ENCODE results near the gene KRT2.

Gene KRT2

GRCh38 chr12:52615208-52615868, 36.7 kb downstream of the KRT2 start:
- no peak for DNase-seq (ENCODE audit: low read depth)

- DNase-seq (ENCODE audit: low read depth), result no peak
Measured at GRCh38 chr12:52614381-52615207, 37.4 kb downstream of the KRT2 start.

DNA sequence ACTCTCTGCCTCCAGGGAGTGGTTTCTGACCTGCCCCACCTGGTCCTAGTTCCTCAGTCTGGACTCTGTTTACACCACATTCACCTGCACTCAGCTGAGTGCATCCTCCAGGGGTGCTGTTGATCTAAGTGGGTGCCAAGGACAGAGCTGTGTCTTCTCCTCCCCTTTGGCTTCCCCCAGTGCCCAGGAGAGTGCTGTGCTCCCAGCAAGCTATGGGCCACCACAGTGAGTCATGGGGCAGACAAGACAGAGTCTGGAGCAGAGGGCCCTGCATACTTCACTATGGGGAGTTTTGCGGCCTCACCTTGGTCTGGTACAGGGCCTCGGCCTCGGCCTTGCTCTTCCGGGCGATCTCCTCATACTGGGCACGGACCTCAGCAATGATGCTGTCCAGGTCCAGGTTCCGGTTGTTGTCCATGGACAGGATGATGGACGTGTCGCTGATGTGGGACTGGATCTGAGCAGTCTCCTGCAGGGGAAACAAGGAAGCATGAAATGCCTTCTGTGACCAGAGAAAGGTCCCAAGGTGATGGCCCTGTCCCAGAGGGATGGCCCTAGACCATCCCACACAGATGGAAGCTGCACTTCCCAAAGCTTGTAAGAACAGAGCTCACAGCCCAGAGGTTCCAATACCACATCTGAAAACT, 38.5 kb downstream of the KRT2 start:
- DNase-seq (ENCODE audit: low read depth), result no peak

DNA sequence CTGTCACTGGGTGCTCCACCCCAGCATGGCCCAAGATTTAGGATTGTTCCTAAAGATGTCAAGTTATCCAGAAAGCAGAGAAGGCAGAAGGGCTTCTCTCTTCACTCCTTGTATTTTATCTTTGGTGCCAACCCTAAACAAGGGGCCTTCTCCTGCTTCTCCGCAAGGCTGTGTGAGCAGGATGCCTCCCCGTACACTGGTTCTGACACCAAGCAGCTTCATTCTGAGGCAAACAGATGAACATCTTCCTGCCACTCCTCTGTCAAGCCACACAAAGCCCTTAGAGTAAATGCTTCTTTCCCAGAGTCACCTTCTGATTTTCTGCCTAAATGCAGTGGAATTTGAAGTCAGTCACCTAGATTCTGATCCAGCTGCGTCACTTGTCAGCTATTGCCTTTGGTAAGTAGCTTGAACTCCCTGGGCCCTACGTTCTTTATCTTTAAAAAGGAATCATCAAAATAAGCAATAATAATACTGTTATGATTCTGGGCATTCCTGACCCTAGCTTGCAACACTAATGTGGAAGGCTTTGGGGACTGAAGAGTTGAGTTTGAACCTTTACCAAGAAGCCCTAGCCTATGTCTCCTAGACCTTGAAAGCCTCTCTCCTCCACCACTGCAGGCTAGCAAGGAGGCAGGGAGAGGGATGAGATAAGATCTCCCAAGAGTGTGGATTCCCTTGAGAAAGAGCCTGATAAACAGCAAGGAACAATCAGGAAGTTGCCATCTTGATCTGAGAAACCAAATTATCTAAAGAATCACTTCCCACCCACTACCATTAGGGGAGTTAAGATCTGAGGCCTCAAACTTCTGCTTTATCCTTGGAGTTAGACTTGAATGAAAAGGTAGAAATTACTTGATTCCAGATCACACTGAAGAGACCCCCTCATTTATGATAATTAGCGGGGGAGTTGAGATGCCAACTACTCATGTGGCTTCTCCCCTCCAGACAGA, 39.3 kb downstream of the KRT2 start:
- no peak for DNase-seq (ENCODE audit: low read depth)

DNA sequence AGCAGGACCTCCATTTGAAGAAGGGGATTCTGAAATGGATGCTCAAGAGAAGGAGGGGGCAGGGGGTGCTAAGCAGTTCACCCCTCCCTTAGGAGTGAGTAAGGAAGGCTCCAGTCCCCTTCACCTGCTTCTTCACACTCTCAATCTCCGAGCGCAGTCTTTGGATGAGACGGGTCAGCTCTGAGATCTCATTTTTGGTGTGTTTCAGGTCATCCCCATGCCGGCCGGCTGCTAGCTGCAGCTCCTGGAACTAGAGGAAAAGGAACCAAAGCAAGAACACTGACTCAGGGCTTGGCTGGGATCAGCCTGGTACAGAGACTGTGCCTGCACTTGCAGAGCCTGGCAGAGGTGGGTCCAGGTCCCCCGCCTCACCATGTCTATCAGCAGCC, 40.9 kb downstream of the KRT2 start:
- DNase-seq (ENCODE audit: low read depth), result no peak

DNA sequence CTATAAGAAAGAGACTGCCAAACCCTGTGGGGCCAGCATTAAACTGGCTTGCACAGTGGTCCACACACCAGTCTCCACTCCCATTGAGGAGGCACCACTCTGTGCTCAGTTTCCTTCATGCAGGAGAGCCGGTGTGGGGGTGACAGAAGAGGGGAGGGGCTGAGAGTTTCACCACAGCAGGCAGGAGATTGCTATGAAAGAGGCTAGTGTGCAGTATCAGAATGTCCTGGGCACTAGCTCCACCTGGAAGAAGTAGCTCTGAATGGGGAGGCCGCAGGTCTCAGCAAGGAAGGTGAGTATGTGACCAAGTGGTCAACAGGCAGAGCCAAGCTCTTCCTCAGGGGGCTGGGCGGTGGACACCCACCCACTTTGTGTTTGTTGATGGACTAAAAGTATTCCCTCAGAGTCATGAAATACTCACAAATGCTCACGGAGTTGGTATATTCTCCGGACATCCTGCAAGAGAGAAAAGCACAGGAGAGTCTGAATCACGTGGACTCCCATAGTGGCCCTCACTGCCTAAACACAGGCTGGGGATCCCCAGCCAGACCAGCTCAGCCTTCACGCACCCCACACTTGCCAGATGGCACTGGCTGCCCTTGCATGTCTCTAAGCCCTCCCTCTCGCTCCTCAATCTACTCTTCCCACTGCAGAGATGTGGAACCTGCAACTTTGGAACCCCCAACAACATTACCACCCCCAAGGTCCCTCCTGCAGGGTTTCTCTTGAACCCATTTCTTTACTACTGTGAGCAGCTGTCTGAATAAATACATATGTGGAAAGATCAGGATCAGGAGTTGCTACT, 43.0 kb downstream of the KRT2 start:
- no peak for DNase-seq (ENCODE audit: low read depth)

DNA sequence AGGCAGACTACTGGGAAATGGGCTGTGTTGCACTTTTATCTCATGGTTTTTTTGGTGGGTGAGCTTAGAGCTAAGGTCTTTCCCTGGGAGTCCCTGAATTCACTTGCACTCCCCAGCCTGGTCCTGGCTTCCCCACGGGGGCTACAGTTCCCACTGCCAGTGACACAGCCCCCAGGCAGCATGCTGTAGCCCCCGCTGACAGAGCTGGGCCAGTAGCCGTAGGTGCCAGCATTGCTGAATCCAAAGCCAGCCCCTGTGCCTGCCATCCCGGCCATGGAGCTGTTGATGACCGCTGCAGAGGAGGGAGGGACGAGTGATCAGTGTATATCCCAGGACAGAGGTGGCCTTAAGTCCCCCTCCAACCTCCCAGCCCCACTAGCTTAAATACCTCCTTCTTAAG, 43.9 kb downstream of the KRT2 start:
- DNase-seq (ENCODE audit: low read depth), result no peak

DNA sequence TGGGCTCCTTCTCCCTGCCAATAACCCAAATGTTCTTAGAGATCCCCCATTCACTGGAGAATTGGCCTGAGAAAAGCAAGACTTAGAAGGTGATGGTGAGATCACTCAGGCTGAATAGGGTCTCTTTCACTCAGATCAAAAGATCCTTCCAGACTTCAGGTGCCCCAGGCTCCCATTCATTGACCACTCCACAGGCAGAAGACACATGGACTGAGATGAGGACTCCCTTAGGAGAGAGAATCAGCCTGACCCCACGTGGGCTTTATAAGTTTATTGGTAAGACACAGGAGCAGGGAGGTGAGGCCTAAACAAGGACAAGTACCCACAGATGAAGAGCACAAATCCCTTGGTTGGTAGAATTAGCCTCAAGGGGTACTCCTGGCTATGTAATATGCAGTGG, 44.7 kb downstream of the KRT2 start:
- no peak for DNase-seq (ENCODE audit: low read depth)

DNA sequence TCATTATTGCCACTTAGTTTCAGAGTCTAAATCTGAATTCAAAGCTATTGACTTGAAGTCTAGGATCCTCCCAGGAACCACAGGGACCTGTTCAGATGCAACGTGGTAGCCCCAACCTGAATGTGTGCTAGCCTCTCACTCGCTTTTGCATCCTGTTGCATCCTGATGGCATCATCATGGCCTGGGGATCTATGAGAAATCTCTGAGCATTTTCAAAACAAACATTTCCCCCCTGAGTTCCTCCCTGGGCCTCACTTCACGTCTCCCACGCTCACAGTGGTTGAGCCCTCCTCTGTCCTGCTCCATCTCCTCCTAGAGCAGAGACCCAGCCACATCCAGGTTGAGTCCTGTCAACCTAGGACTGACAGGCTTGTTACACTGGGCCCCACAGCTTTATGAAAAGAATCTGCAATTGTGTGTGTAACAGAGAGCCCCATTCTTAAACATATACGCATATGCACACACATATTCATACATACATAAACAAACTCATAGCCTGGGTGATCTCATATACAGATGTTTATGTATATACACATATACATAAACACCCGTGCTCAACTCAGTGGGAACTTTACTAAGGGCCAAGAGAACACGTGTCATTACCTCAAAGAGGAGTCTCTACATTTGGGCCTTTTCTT, 45.3 kb downstream of the KRT2 start:
- DNase-seq (ENCODE audit: low read depth), result no peak

DNA sequence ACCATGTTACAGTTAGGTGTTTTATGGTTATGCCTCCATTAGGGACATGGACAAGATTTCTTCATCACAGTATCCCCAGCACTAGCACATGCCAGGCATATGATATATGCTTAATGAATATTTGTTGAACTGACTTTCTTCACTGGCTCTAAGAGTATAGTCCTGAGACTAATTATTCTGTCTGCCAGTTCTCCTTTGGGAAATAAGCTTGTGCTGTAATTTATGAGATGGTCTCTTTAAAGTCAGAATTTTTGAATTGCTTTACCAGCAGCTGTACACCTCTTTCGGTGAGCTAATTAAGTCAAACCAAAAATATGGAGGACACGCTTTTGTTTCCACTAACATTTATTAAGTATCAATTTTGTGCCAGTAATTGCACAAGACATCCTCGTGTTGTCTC, 45.9 kb downstream of the KRT2 start:
- no peak for DNase-seq (ENCODE audit: low read depth)

- no peak for DNase-seq (ENCODE audit: low read depth)
Measured at GRCh38 chr12:52605542-52605941, 46.5 kb downstream of the KRT2 start.

DNA sequence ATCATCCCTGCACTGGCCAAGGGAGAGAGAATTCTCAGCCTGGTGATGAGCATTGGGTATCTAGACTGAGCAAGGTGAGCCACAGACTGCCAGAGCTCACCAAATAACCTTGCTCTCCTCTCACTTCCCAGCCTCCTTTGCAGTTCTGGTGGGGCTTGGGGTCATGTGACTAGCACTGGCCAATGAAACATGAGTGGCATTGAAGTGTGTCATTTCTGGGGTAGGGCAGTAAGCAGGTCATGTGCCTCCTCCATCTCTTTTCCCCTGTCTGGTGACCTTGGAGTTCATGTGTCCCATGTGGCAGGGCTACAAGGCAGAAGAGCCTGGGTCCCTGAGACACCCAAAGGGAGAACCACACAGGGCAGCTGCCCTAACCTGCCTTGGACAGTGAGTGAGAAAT, 47.2 kb downstream of the KRT2 start:
- DNase-seq (ENCODE audit: low read depth), result no peak

GRCh38 chr12:52603314-52603713, 48.7 kb downstream of the KRT2 start:
- DNase-seq (ENCODE audit: low read depth), result no peak

DNA sequence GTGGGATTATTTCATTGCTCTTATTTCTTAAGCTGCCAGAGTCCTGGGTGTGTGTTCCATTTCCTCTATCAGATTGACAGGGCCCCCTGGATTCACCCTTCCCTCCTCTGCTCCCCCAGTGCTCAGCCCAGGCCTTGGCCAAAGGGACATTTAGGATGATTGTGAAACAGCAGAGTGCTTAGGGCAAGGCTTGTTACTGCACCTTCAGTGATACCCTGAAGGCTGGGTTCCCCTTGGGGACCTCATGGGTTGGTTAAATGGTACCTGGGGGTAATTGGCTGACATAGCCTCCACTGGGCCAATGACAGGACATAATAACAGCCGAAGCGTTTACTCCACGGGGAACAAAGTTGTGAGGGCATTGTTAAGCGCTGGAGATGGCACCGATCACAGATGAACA, 49.5 kb downstream of the KRT2 start:
- no peak for DNase-seq (ENCODE audit: low read depth)

DNA sequence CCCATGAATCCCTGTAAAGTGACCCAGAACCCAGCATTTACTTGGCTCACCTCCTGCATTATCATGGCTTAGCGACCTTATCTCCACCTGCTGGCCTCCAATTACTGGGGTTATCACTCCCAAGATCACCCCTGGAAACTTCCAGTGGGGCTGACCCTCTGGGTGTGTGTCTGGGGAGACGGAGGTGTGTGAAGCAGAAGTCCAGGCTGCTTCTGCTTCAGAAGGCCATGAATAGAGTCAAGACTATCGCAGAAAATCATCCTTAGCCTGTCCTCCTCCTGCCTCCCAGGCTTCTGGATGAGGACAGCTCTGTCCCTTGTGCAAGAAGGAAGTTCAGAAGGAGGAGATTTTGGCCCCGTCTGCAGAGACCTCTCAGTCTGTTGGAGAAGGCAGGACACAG, 50.3 kb downstream of the KRT2 start:
- no peak for DNase-seq (ENCODE audit: low read depth)

DNA sequence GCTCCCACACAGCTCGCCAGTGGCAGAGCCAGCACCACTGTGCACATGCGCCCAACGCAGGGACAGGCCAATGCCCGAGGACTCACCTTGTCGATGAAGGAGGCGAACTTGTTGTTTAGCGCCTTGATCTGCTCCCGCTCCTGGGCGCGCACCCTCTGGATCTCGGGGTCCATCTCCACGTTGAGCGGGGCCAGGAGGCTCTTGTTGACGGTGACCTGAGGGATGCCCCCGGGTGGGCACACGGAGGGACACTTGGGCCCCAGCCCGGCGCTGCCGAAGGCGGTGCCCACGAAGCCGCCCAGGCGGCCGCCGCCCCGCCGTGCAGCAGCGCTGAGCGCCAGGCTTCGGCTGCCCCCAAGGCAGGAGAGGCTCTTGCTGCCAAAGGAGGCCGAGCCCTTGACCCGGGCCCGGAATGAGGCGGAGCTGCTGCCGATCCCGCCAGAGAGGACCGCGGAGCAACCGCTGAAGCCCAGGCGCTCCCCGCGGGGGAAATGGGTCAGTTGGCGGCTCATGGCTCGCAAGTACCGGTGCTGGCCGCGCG, 51.0 kb downstream of the KRT2 start, which contains the start of gene KRT72:
Gene KRT72, minus strand, starts transcription at position 523 of the 541 bp plus-strand sequence. Its CDS starts 11 bp downstream, at position 512.
- DNase-seq (ENCODE audit: low read depth), result no peak

DNA sequence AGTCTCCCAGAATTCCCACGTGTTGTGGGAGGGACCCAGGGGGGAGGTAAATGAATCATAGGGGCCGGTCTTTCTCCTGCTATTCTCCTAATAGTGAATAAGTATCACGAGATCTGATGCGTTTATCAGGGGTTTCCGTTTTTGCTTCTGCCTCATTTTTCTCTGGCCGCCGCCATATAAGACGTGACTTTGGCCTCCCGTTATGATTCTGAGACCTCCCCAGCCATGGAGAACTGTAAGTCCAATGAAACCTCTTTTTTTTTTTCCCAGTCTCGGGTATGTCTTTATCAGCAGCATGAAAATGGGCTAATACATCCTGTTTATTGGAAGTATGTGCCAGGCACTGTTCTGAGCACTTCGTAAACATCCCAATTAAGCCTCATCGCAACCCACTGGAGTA, 51.5 kb downstream of the KRT2 start:
- DNase-seq (ENCODE audit: low read depth), result no peak

- no peak for DNase-seq (ENCODE audit: low read depth)
Measured at GRCh38 chr12:52600071-52600470, 51.9 kb downstream of the KRT2 start.

DNA sequence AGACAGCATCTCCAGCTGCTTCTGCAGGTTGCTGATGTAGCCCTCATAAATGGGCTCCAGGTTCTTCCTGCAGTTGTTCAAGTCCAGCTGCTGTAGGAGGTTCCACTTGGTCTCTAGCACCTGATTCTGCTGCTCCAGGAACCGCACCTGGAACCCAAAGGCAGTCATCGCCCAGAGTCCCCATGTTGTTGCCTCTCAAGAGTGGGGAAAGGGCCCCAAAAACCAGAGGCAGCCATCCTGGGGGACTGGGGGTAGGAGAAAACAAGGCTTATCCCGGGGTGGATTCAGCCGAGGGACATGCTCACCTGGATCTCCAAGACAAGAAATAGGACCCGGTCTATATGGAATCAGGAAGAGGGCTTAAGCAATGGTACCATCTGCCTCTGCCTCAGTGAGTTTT, 53.0 kb downstream of the KRT2 start:
- no peak for DNase-seq (ENCODE audit: low read depth)

Data from activated T-cell treated with anti-CD3 and anti-CD28 coated beads for 1 hour (primary cell).